Measurements from ENCODE around the gene B4GALNT2. TPM values are rescaled to one million over a fixed set of nuclear protein-coding genes. Genes with fewer than 3 reads are reported as not detected.

B4GALNT2 gene, protein sequence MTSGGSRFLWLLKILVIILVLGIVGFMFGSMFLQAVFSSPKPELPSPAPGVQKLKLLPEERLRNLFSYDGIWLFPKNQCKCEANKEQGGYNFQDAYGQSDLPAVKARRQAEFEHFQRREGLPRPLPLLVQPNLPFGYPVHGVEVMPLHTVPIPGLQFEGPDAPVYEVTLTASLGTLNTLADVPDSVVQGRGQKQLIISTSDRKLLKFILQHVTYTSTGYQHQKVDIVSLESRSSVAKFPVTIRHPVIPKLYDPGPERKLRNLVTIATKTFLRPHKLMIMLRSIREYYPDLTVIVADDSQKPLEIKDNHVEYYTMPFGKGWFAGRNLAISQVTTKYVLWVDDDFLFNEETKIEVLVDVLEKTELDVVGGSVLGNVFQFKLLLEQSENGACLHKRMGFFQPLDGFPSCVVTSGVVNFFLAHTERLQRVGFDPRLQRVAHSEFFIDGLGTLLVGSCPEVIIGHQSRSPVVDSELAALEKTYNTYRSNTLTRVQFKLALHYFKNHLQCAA
- total RNA-seq (2022; extraction: Qiagen RNA extraction; ENCODE audit: low read depth), result 0.35 to 0.55 TPM (median 0.38 TPM) in 5 replicates

DNA sequence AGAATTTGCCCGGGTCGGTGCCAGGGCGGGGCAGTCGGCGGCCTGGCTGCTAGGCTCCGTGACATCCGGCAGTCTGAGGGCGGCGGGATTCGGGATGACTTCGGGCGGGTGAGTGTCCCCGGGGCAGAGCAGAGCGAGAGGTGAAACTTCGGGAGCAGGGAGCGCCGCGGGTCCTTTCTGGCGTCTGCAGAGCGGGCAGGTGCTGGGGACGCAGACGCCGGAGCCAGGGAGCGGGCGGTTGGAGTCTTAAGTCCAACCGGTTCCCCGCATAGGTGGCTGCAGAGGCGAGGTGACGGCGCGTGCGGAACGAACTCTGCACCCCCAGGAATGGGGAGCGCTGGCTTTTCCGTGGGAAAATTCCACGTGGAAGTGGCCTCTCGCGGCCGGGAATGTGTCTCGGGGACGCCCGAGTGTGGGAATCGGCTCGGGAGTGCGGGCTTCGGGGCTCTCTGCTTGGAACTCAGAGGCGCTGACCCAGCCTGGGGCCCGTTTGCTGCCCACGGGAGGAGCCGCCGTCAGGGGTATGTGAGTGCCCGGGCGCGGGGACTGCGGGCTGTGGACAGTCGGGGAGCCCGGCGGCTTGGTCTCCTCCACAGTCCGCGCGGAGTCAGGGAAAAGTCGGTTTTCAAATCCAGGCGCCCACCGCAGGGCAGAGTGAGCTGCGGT, at the start of gene B4GALNT2:
Gene B4GALNT2 (plus strand): TSS at position 71 of the 666 bp plus-strand sequence. CDS start 24 bp downstream, at position 95.

DNA sequence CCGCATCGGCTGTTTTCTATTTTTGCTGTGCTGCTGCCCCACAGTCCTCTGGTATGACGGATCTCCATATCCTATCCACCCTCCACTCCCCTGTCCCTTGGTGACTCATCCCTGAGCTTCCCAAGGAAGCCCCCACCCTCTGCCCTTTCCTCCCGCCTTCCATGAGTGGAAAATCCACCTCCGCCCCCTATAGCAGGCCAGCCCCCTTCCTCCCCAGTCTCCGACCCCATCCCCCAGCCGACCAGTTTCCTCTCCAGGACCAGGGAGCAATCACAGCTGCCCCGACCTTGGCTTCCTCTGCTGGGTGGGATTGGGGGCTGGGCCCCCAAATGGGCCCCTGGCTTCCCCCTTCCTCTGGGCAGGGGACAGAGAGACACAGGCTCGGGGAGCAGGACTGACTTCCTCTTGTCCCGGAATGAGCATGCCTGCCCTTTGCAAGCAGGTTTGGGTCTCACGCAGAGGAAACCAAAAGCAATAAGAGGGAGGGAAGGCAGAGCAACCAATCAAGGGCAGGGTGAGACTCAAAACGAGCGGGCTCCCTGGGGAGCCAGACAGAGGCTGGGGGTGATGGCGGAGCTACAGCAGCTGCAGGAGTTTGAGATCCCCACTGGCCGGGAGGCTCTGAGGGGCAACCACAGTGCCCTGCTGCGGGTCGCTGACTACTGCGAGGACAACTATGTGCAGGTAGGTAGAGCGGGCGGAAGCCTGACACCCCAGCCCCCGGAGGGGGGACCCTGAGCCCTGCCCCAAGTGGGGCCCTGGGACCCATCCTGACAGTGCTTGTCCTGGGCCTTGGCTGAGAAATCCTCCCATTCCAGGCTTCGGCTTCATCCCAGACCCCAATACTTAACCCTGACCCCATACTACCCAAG, 77.8 kb downstream of the B4GALNT2 start, which contains the start of the genes ABI3 and GNGT2:
Gene ABI3 (plus strand): TSS at position 550 of the 872 bp plus-strand sequence. CDS start 18 bp downstream, at position 568.
Gene GNGT2 (minus strand): TSS at position 417 of the 872 bp plus-strand sequence. CDS start 3,152 bp downstream, outside the sequence.

Other genes with a start within 250 kb of the B4GALNT2 start
- 506 to 704 TPM (median 555 TPM) in 5 replicates for gene ATP5MC1, start 240.0 kb upstream of the B4GALNT2 start, total RNA-seq (2022; extraction: Qiagen RNA extraction; ENCODE audit: low read depth)
- 122 to 128 TPM (median 124 TPM) in 5 replicates for gene UBE2Z, start 224.4 kb upstream of the B4GALNT2 start, total RNA-seq (2022; extraction: Qiagen RNA extraction; ENCODE audit: low read depth)
- 294 to 355 TPM (median 316 TPM) in 5 replicates for gene SNF8, start 187.9 kb upstream of the B4GALNT2 start, total RNA-seq (2022; extraction: Qiagen RNA extraction; ENCODE audit: low read depth)
- gene GIP, start 164.2 kb upstream of the B4GALNT2 start, total RNA-seq (2022; extraction: Qiagen RNA extraction; ENCODE audit: low read depth), result 4.1 to 6.1 TPM (median 4.6 TPM) in 5 replicates
- gene IGF2BP1, start 135.4 kb upstream of the B4GALNT2 start, total RNA-seq (2022; extraction: Qiagen RNA extraction; ENCODE audit: low read depth), result 48.1 to 93.6 TPM (median 82.4 TPM) in 5 replicates
- 0.58 to 1.1 TPM (median 0.87 TPM) in 5 replicates for gene GNGT2, start 77.8 kb downstream of the B4GALNT2 start, total RNA-seq (2022; extraction: Qiagen RNA extraction; ENCODE audit: low read depth)
- not detected in 5 replicates for gene ABI3, start 77.9 kb downstream of the B4GALNT2 start, total RNA-seq (2022; extraction: Qiagen RNA extraction; ENCODE audit: low read depth)
- gene PHOSPHO1, start 98.0 kb downstream of the B4GALNT2 start, total RNA-seq (2022; extraction: Qiagen RNA extraction; ENCODE audit: low read depth), result 0.22 to 0.79 TPM (median 0.52 TPM) in 5 replicates
- 7.0 to 9.5 TPM (median 7.8 TPM) in 5 replicates for gene ZNF652, start 229.5 kb downstream of the B4GALNT2 start, total RNA-seq (2022; extraction: Qiagen RNA extraction; ENCODE audit: low read depth)

Data from A549 treated with GW870086 at 1 μM for 4 hours (cell line).